NCI-H2081 (cell line): ENCODE measurements around the gene ZNF408.
"Not testable (repeated sequence)": the region's sequence is repeated elsewhere in the genome, so short reads cannot be mapped to it uniquely, and the experiment has no call there.

Experiments used
- DNase-seq, 2 experiments: peaks; one replicate each; lab custom pipeline; 2025; lab: John Stamatoyannopoulos, UW

The ZNF408 gene

GRCh38 chr11:46697723-46698122 is 3.1 kb upstream of the ZNF408 start:
- DNase-seq: no peak

GRCh38 chr11:46698597-46698996 is 2.2 kb upstream of the ZNF408 start:
- no peak for DNase-seq

- no peak for DNase-seq
These were observed 335 bp downstream of the ZNF408 start for GRCh38 chr11:46701078-46701654.

GRCh38 chr11:46705070-46705688 is 4.3 kb downstream of the ZNF408 start:
- DNase-seq: no peak

- DNase-seq: no peak
These were observed 6.1 kb downstream of the ZNF408 start for GRCh38 chr11:46706886-46707285.

- not testable (repeated sequence) for DNase-seq
These were observed 8.5 kb downstream of the ZNF408 start for GRCh38 chr11:46709351-46709750.

GRCh38 chr11:46710821-46711269 is 10.0 kb downstream of the ZNF408 start:
- DNase-seq: no peak

GRCh38 chr11:46711303-46711702 is 10.5 kb downstream of the ZNF408 start:
- no peak for DNase-seq

- no peak for DNase-seq
These were observed 12.2 kb downstream of the ZNF408 start for GRCh38 chr11:46712874-46713576.

GRCh38 chr11:46717825-46718154 is 17.0 kb downstream of the ZNF408 start:
- DNase-seq: not testable (repeated sequence)

- DNase-seq: peak; percentile 64 to 84
These were observed 17.6 kb downstream of the ZNF408 start for GRCh38 chr11:46718155-46719019.

- DNase-seq: no peak
These were observed 18.3 kb downstream of the ZNF408 start, which contains the start of gene F2 for GRCh38 chr11:46719048-46719542. TSS of gene F2 (plus strand) at chr11:46719213. CDS start at chr11:46719236, 23 bp downstream.

- DNase-seq: no peak
These were observed 18.9 kb downstream of the ZNF408 start for GRCh38 chr11:46719543-46720218.

- no peak for DNase-seq
These were observed 20.5 kb downstream of the ZNF408 start for GRCh38 chr11:46721286-46721685.

GRCh38 chr11:46722566-46723358 is 21.9 kb downstream of the ZNF408 start:
- no peak for DNase-seq

GRCh38 chr11:46723359-46723680 is 22.5 kb downstream of the ZNF408 start:
- DNase-seq: no peak

GRCh38 chr11:46724088-46724487 is 23.3 kb downstream of the ZNF408 start:
- peak; percentile 23 to 48 for DNase-seq

- DNase-seq: no peak
These were observed 24.7 kb downstream of the ZNF408 start for GRCh38 chr11:46725338-46726205.

- no peak for DNase-seq
These were observed 25.5 kb downstream of the ZNF408 start for GRCh38 chr11:46726206-46726862.
